Measurements from ENCODE around the gene TIE1. TPM values are rescaled to one million over a fixed set of nuclear protein-coding genes. Genes with fewer than 3 reads are reported as not detected.

TIE1 gene
- total and polyA plus RNA-seq, 2 of the 13 experiments (the other 11 are each of a cell fraction or from before 2014, with no cell fraction given): 0.58 to 0.84 TPM

DNA sequence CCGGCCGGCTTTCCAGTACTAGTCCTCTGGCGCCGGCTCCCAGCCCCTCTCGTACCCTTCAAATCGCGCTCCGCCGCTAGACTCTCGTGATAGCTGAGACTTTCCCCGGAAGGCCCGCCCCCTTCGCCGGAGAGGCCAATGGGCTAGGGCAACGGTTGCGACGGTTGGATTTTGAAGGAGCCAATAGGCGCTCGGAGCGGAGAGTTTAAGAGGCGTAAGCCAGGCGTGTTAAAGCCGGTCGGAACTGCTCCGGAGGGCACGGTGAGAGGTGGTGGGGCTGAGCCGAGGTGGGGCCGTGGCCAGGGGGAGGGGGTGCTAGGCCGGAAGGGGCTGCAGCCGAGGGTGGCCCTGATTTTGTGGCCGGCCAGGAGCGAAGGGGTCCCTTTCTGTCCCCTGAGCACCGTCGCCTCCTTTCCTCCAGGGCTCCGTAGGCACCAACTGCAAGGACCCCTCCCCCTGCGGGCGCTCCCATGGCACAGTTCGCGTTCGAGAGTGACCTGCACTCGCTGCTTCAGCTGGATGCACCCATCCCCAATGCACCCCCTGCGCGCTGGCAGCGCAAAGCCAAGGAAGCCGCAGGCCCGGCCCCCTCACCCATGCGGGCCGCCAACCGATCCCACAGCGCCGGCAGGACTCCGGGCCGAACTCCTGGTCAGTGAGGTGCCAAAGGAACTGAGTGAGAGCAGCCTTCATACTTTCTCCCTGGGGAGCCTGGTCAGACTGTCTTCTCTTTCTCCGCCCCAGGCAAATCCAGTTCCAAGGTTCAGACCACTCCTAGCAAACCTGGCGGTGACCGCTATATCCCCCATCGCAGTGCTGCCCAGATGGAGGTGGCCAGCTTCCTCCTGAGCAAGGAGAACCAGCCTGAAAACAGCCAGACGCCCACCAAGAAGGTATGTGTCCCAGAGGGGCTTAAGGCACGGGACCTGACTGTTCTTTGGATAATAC, 58.2 kb downstream of the TIE1 start, which contains the start of gene CDC20:
Gene CDC20, plus strand, starts transcription at position 236 of the 948 bp plus-strand sequence. Its CDS starts 235 bp downstream, at position 471.
- ChIA-PET CTCF (ENCODE audit: low intra/inter-chr PET ratio, low total read pairs) (interaction anchor here (1.0 to 1.5 kb wide), 2 partner anchors 121 to 132 kb away, joined by 4 to 9 read pairs; no protein-coding TSS in a partner anchor), POLR2A (interaction anchor here (0.6 to 1.9 kb wide), 12 partner anchors 9 to 291 kb away, joined by 3 to 29 read pairs (median 5); partner anchors contain the start of genes C1orf210, ELOVL1, KDM4A and MED8)
- DNase-seq (ENCODE audit: low spot score) (peak; percentile 97), FAIRE-seq (peak; percentile 79), ATAC-seq (peak; percentile 96)
- peak within 1 kb of the TSS; percentile 92 to 97 (median 97) for H3K4me3 ChIP-seq (replicated peaks in 1 of 3; ENCODE audit: insufficient read depth in 1 of 3, low read depth in 2 of 3, low read length in 3 of 3)
- in situ Hi-C loops (cut with HindIII; ENCODE audit: extremely low pct_ligation_motif_present, low pct_unique_long_range_greater_than_20kb) (no loop called here), intact Hi-C loops (cut with micrococcal nuclease; ENCODE audit: unreplicated experiment) (loop anchor here (1.0 kb wide), 2 partner anchors 55 to 121 kb away; no protein-coding TSS in a partner anchor)
- peak within 1 kb of the TSS; percentile 76 for H3K27ac ChIP-seq (ENCODE audit: extremely low read length, insufficient read depth, low read length)
- H3K36me3 ChIP-seq (replicated peaks in 1 of 2; ENCODE audit: control insufficient read depth in 1 of 2, insufficient read depth in 2 of 2, low read length in 2 of 2): peaks cover 11 to 26% of the 10 kb centered on the region in 2 experiments
- WGBS (ENCODE audit: low lambda C conversion rate): under 1% methylated on average over 24 of the region's 59 CpGs
- H2AFZ ChIP-seq (ENCODE audit: low read length): peak within 1 kb of the TSS; percentile 46
- H3K9me3 ChIP-seq (ENCODE audit: low read length): no peaks in the 10 kb centered on the region
- BruUV-seq (replicated peaks): TSS peak; percentile 80
- peak within 1 kb of the TSS; percentile 82 for H3K9ac ChIP-seq (ENCODE audit: insufficient read depth, low read depth, low read length)
- H3K27me3 ChIP-seq (ENCODE audit: control insufficient read depth in 1 of 2, insufficient read depth in 2 of 2, low read length in 2 of 2): no peaks in the 10 kb centered on the region; a peak in 1 of 5 replicates
- peaks cover 29% of the 10 kb centered on the region for H3K79me2 ChIP-seq (ENCODE audit: insufficient read depth, low read length)
- H3K4me1 ChIP-seq (ENCODE audit: insufficient read depth, low read length): peaks cover 63% of the 10 kb centered on the region
- no peaks in the 10 kb centered on the region for H4K20me1 ChIP-seq (ENCODE audit: insufficient read depth, low read length)
- H3K4me2 ChIP-seq (ENCODE audit: low read depth, low read length): peak within 1 kb of the TSS; percentile 98
- TF ChIP-seq SPEN (CRISPR knock-in tag; IDR thresholded peaks at IDR 0.05; ENCODE audit: low read depth): peak; percentile 48
- TF ChIP-seq HDAC1 (CRISPR knock-in tag; IDR thresholded peaks at IDR 0.05): peak; percentile 100
- TF ChIP-seq KDM1A (CRISPR knock-in tag; IDR thresholded peaks at IDR 0.05): no peak
- TF ChIP-seq, protein P1, sequence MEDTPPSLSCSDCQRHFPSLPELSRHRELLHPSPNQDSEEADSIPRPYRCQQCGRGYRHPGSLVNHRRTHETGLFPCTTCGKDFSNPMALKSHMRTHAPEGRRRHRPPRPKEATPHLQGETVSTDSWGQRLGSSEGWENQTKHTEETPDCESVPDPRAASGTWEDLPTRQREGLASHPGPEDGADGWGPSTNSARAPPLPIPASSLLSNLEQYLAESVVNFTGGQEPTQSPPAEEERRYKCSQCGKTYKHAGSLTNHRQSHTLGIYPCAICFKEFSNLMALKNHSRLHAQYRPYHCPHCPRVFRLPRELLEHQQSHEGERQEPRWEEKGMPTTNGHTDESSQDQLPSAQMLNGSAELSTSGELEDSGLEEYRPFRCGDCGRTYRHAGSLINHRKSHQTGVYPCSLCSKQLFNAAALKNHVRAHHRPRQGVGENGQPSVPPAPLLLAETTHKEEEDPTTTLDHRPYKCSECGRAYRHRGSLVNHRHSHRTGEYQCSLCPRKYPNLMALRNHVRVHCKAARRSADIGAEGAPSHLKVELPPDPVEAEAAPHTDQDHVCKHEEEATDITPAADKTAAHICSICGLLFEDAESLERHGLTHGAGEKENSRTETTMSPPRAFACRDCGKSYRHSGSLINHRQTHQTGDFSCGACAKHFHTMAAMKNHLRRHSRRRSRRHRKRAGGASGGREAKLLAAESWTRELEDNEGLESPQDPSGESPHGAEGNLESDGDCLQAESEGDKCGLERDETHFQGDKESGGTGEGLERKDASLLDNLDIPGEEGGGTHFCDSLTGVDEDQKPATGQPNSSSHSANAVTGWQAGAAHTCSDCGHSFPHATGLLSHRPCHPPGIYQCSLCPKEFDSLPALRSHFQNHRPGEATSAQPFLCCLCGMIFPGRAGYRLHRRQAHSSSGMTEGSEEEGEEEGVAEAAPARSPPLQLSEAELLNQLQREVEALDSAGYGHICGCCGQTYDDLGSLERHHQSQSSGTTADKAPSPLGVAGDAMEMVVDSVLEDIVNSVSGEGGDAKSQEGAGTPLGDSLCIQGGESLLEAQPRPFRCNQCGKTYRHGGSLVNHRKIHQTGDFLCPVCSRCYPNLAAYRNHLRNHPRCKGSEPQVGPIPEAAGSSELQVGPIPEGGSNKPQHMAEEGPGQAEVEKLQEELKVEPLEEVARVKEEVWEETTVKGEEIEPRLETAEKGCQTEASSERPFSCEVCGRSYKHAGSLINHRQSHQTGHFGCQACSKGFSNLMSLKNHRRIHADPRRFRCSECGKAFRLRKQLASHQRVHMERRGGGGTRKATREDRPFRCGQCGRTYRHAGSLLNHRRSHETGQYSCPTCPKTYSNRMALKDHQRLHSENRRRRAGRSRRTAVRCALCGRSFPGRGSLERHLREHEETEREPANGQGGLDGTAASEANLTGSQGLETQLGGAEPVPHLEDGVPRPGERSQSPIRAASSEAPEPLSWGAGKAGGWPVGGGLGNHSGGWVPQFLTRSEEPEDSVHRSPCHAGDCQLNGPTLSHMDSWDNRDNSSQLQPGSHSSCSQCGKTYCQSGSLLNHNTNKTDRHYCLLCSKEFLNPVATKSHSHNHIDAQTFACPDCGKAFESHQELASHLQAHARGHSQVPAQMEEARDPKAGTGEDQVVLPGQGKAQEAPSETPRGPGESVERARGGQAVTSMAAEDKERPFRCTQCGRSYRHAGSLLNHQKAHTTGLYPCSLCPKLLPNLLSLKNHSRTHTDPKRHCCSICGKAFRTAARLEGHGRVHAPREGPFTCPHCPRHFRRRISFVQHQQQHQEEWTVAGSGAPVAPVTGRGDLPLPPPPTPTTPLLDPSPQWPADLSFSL (CRISPR knock-in tag; IDR thresholded peaks at IDR 0.05): no peak
- TF ChIP-seq RXRA (CRISPR knock-in tag; IDR thresholded peaks at IDR 0.05): no peak
- peak; percentile 91 for TF ChIP-seq ZNF589 (CRISPR knock-in tag; conservative IDR thresholded peaks at IDR 0.05)
- TF ChIP-seq NFIC (IDR thresholded peaks at IDR 0.05; ENCODE audit: low read length): no peak
- TF ChIP-seq ZNF766 (CRISPR knock-in tag; IDR thresholded peaks at IDR 0.05; ENCODE audit: borderline replicate concordance): 0 out of 2 replicates have a peak, but pooled peaks have one; percentile 63
- TF ChIP-seq ZSCAN22 (CRISPR knock-in tag; IDR thresholded peaks at IDR 0.05): no peak
- no peak for TF ChIP-seq MZF1 (CRISPR knock-in tag; IDR thresholded peaks at IDR 0.05; ENCODE audit: borderline replicate concordance)
- TF ChIP-seq KAT8 (CRISPR knock-in tag; IDR thresholded peaks at IDR 0.05): peak; percentile 53; the same call in 1 of the 2 replicates
- TF ChIP-seq, protein P2, sequence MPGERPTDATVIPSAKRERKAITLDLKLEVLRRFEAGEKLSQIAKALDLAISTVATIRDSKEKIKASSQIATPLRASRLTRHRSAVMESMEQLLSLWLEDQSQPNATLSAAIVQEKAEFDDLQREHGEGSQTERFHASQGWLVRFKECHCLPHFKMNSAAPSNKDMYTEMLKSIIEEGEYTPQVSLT (CRISPR knock-in tag; IDR thresholded peaks at IDR 0.05; ENCODE audit: borderline replicate concordance, low read depth): no peak
- TF ChIP-seq, protein P3, sequence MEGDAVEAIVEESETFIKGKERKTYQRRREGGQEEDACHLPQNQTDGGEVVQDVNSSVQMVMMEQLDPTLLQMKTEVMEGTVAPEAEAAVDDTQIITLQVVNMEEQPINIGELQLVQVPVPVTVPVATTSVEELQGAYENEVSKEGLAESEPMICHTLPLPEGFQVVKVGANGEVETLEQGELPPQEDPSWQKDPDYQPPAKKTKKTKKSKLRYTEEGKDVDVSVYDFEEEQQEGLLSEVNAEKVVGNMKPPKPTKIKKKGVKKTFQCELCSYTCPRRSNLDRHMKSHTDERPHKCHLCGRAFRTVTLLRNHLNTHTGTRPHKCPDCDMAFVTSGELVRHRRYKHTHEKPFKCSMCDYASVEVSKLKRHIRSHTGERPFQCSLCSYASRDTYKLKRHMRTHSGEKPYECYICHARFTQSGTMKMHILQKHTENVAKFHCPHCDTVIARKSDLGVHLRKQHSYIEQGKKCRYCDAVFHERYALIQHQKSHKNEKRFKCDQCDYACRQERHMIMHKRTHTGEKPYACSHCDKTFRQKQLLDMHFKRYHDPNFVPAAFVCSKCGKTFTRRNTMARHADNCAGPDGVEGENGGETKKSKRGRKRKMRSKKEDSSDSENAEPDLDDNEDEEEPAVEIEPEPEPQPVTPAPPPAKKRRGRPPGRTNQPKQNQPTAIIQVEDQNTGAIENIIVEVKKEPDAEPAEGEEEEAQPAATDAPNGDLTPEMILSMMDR (CRISPR knock-in tag; IDR thresholded peaks at IDR 0.05): no peak
- no peak for TF ChIP-seq ZNF44 (CRISPR knock-in tag; IDR thresholded peaks at IDR 0.05)
- no peak for TF ChIP-seq NFE2L2 (IDR thresholded peaks at IDR 0.05; ENCODE audit: low read length)

All from HepG2 (cell line).